Measurements from ENCODE around the gene PDE1A. TPM values are rescaled to one million over a fixed set of nuclear protein-coding genes. Genes with fewer than 3 reads are reported as not detected.

Gene PDE1A
- total and polyA plus RNA-seq, 12 donors, result 4.0 to 17.4 (median 5.8) TPM

DNA sequence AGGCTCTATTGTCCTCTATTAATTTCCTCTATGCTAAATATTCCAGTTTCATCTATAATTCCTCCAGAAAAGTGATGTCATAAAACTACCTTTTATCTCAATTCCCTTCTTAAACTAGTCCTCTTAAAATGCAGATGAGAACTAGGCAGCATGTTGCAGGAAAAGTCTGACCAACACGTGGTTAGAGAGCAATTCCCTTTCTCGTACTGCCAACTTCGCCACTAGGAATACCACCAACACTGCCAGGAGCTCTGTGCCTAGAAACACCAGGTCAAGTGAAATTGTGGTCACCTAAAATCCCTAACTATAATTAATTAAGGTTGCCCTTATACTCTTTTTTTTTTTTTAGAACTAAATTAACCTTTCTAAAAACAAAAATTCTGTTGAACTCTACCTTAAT is 313.5 kb downstream of the PDE1A start:
- intact Hi-C loops (cut with DNase I), result no loop called here
- WGBS, 4 donors, result 65 to 75% (median 73%) methylated on average over 3 of the region's 3 CpGs
- Histone ChIP-seq H3K4me3 (no peak overlapping the region), H3K4me1 (replicated peaks in 1 of 2) (no peaks in the 10 kb centered on the region), H3K27me3 (no peaks in the 10 kb centered on the region), H3K27ac (no peak overlapping the region), H3K9me3 (replicated peaks in 1 of 3) (no peaks in the 10 kb centered on the region), H3K36me3 (replicated peaks in 1 of 2) (no peaks in the 10 kb centered on the region)
- no peak for TF ChIP-seq POLR2A (IDR thresholded peaks at IDR 0.05)
- TF ChIP-seq, protein P1, sequence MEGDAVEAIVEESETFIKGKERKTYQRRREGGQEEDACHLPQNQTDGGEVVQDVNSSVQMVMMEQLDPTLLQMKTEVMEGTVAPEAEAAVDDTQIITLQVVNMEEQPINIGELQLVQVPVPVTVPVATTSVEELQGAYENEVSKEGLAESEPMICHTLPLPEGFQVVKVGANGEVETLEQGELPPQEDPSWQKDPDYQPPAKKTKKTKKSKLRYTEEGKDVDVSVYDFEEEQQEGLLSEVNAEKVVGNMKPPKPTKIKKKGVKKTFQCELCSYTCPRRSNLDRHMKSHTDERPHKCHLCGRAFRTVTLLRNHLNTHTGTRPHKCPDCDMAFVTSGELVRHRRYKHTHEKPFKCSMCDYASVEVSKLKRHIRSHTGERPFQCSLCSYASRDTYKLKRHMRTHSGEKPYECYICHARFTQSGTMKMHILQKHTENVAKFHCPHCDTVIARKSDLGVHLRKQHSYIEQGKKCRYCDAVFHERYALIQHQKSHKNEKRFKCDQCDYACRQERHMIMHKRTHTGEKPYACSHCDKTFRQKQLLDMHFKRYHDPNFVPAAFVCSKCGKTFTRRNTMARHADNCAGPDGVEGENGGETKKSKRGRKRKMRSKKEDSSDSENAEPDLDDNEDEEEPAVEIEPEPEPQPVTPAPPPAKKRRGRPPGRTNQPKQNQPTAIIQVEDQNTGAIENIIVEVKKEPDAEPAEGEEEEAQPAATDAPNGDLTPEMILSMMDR (IDR thresholded peaks at IDR 0.05), result no peak
- DNase-seq, result no peak

DNA sequence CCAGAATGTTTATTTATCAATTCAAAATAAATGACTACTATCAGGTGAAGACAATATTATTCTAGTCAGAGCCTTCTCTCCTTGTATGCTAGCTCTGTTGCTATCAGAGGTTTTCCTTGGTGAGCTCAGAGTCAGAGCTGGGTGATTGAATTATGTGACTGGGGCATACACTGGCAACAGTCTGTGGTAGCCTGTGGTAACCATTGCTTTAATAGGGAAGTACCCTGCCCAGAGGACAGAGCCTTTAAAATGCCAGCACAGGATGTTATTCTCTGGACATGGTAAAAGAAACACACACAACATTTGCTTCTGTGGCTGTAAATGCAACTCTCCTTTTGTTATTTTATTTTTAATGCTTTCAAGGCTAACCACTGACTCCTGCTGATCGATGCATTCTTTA is 316.5 kb downstream of the PDE1A start:
- no peak overlapping the region for H3K27ac ChIP-seq
- intact Hi-C loops (cut with DNase I), result no loop called here
- no peak for TF ChIP-seq POLR2A (IDR thresholded peaks at IDR 0.05)
- TF ChIP-seq, protein P1 (IDR thresholded peaks at IDR 0.05), result no peak
- H3K36me3 ChIP-seq (replicated peaks in 1 of 2), result no peaks in the 10 kb centered on the region
- H3K27me3 ChIP-seq, result no peaks in the 10 kb centered on the region
- H3K4me3 ChIP-seq, result no peak overlapping the region
- 30 to 67% (median 53%) methylated on average over 1 of the region's 1 CpG for WGBS, 4 donors
- DNase-seq, result no peak
- H3K9me3 ChIP-seq (replicated peaks in 1 of 3), result no peaks in the 10 kb centered on the region
- H3K4me1 ChIP-seq (replicated peaks in 1 of 2), result no peaks in the 10 kb centered on the region

DNA sequence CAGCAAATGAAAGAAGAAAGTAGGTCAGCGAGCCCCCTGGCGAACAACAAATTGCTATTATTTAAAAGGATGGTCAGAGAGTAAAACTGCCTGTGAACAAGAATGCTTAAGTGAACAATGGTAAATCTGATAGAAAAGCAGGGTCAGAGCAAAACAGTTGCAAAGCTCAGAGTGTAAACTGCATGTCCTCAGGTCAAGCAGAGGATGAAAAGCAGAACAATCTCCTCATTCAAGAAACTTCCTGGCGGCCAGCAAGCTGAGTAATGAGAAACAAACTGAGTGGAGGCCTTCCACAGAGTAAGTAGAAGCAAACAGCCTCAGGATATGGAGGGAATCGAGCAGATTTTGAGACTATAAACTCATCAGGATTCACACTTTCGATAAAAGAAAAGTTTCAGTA is 323.3 kb downstream of the PDE1A start:
- no peaks in the 10 kb centered on the region for H3K27me3 ChIP-seq
- H3K9me3 ChIP-seq (replicated peaks in 1 of 3), result no peaks in the 10 kb centered on the region
- 69 to 72% (median 70%) methylated on average over 5 of the region's 5 CpGs for WGBS, 4 donors
- H3K36me3 ChIP-seq (replicated peaks in 1 of 2), result no peaks in the 10 kb centered on the region
- H3K27ac ChIP-seq, result no peak overlapping the region
- H3K4me1 ChIP-seq (replicated peaks in 1 of 2), result no peaks in the 10 kb centered on the region
- DNase-seq, result no peak
- TF ChIP-seq, protein P1 (IDR thresholded peaks at IDR 0.05), result no peak
- TF ChIP-seq POLR2A (IDR thresholded peaks at IDR 0.05), result no peak
- no peak overlapping the region for H3K4me3 ChIP-seq
- intact Hi-C loops (cut with DNase I), result no loop called here

DNA sequence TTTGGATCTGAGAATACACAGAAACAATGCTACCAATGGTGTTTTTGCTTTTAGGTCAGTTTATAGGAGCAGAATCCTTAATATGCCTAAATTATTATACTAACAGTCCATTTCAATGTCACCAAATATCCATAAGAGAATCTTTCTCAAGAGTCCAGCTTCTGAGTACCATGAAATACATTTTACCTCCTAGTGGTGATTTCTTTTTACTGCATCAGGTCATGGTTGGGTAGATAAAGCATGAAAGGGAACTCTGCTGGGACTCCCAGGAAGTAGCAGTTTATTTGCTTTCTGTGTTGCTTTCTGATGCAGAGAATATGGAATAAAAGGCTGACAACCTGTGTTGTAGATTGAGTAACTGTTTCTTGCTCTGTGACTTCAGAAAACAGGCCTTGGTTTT is 325.6 kb downstream of the PDE1A start:
- H3K4me3 ChIP-seq, result no peak overlapping the region
- no peaks in the 10 kb centered on the region for H3K36me3 ChIP-seq (replicated peaks in 1 of 2)
- no peaks in the 10 kb centered on the region for H3K4me1 ChIP-seq (replicated peaks in 1 of 2)
- TF ChIP-seq, protein P1 (IDR thresholded peaks at IDR 0.05), result no peak
- no peak for TF ChIP-seq POLR2A (IDR thresholded peaks at IDR 0.05)
- H3K27ac ChIP-seq, result no peak overlapping the region
- H3K27me3 ChIP-seq, result no peaks in the 10 kb centered on the region
- intact Hi-C loops (cut with DNase I), result no loop called here
- no peak for DNase-seq
- H3K9me3 ChIP-seq (replicated peaks in 1 of 3), result no peaks in the 10 kb centered on the region

Measured in adrenal gland (tissue), 12 donors.